HepG2 (cell line): ENCODE data around the gene CCSER2. TPM values are rescaled to one million over a fixed set of nuclear protein-coding genes. Genes with fewer than 3 reads are reported as not detected.

Experiments
- ATAC-seq: fragments of 200-7000 bp; cut with Tn5 transposase; 3 replicates; pipeline ENCODE4 v1.9.1; 2020; ENCODE audit warnings: mild to moderate bottlenecking, moderate library complexity
- BruUV-seq: library from RNA; stranded (reverse); fragments of 400-500 nt; replicated peaks from 2 replicates; lab custom pipeline; 2021; lab: Mats Ljungman, UMichigan
- CTCF ChIA-PET: fragments of 300-600 bp; formaldehyde crosslinking; extraction: SDS; loops from one replicate; lab custom pipeline; 2021; ENCODE audit warnings: low total read pairs, inconsistent platforms, low intra/inter-chr PET ratio; lab: Yijun Ruan, JAX
- POLR2A ChIA-PET: fragments of 350-600 bp; sonication (Branson Sonifier 250); formaldehyde crosslinking; loops from one replicate; lab custom pipeline; 2020; ENCODE audit warnings: antibody characterized with exemption, inconsistent platforms; lab: Yijun Ruan, JAX
- DNase-seq: peaks from one replicate; pipeline ENCODE4 v3.0.0-alpha.2; 2015; ENCODE audit warnings: low spot score
- FAIRE-seq: peaks from 3 replicates; lab custom pipeline; 2011; peaks lifted over from hg19 to GRCh38; lab: Jason Lieb, UNC
- H2AFZ ChIP-seq: one replicate; pipeline ENCODE4 v1.6.1; 2011; ENCODE audit warnings: low read length, inconsistent platforms
- H3K27ac ChIP-seq: fragments of 300-600 bp; 3 replicates; pipeline ENCODE4 v1.8.0; 2011; ENCODE audit warnings: mixed run types, mild to moderate bottlenecking, mixed read lengths, low read length, inconsistent platforms; ENCODE audit not compliant: insufficient read depth; ENCODE audit errors: extremely low read length
- H3K27me3 ChIP-seq, 2 experiments: fragments of 200-600 bp in 1 of 2; 2 replicates in 1 of 2; 3 replicates in 1 of 2; pipeline versions ENCODE4 v1.6.0 to v1.8.0; 2011; ENCODE audit warnings: low read length in 2 of 2, mild to moderate bottlenecking in 2 of 2, moderate library complexity in 2 of 2, inconsistent platforms in 1 of 2; ENCODE audit not compliant: insufficient read depth in 2 of 2, control insufficient read depth in 1 of 2
- H3K36me3 ChIP-seq, 2 experiments: fragments of 200-600 bp in 1 of 2; replicated peaks in 1 of 2; 2 replicates in 1 of 2; 3 replicates in 1 of 2; pipeline versions ENCODE4 v1.5.1 to v1.8.0; 2011; ENCODE audit warnings: low read length in 2 of 2, inconsistent platforms in 1 of 2; ENCODE audit not compliant: insufficient read depth in 2 of 2, control insufficient read depth in 1 of 2
- H3K4me1 ChIP-seq: 2 replicates; pipeline ENCODE4 v1.5.1; 2012; ENCODE audit warnings: low read length, inconsistent platforms; ENCODE audit not compliant: insufficient read depth
- H3K4me2 ChIP-seq: 2 replicates; pipeline ENCODE4 v1.6.0; 2011; ENCODE audit warnings: low read depth, low read length, inconsistent platforms
- H3K4me3 ChIP-seq, 3 experiments: fragments of 200-600 bp in 1 of 3; sonication (generic), shearing (Covaris generic) in 1 of 3; replicated peaks in 1 of 3; 2 replicates each; pipeline ENCODE4 v1.5.1; 2011 to 2016; ENCODE audit warnings: low read length in 3 of 3, inconsistent platforms in 2 of 3, low read depth in 2 of 3, mild to moderate bottlenecking in 2 of 3, control low read depth in 1 of 3, mixed read lengths in 1 of 3; ENCODE audit not compliant: insufficient read depth in 1 of 3
- H3K79me2 ChIP-seq: one replicate; pipeline ENCODE4 v1.6.1; 2011; ENCODE audit warnings: low read length, inconsistent platforms; ENCODE audit not compliant: insufficient read depth
- H3K9ac ChIP-seq: 2 replicates; pipeline ENCODE4 v1.6.0; 2011; ENCODE audit warnings: mild to moderate bottlenecking, low read depth, low read length, inconsistent platforms; ENCODE audit not compliant: insufficient read depth
- H3K9me3 ChIP-seq: 2 replicates; pipeline ENCODE4 v1.5.1; 2012; ENCODE audit warnings: mild to moderate bottlenecking, low read length
- H4K20me1 ChIP-seq: 2 replicates; pipeline ENCODE4 v1.6.0; 2011; ENCODE audit warnings: inconsistent platforms, mild to moderate bottlenecking, low read length, moderate library complexity; ENCODE audit not compliant: insufficient read depth
- CTCF ChIP-seq: sonication (generic); formaldehyde crosslinking; IDR thresholded peaks from 2 replicates; pipeline ENCODE4 v1.5.0; 2020; ENCODE audit warnings: mild to moderate bottlenecking, missing genetic modification reagents, moderate library complexity
- RAD21 ChIP-seq: fragments of 450-650 bp; formaldehyde crosslinking; IDR thresholded peaks from 2 replicates; pipeline ENCODE4 v1.5.0; 2020; ENCODE audit warnings: mild to moderate bottlenecking
- SMC3 ChIP-seq: IDR thresholded peaks from 2 replicates; pipeline ENCODE4 v1.6.1; 2011; ENCODE audit warnings: low read length, improper control_type of control experiment
- STAG1 ChIP-seq: sonication (generic); formaldehyde crosslinking; IDR thresholded peaks from 2 replicates; pipeline ENCODE4 v1.4.0; 2020; ENCODE audit warnings: missing genetic modification reagents
- ZFP36L2 ChIP-seq: sonication (generic); formaldehyde crosslinking; IDR thresholded peaks from 2 replicates; pipeline ENCODE4 v1.4.0; 2020; ENCODE audit warnings: missing genetic modification reagents
- ZNF143 ChIP-seq: sonication (generic); formaldehyde crosslinking; IDR thresholded peaks from 2 replicates; pipeline ENCODE4 v1.4.0; 2020; ENCODE audit warnings: missing genetic modification reagents
- ZNF414 ChIP-seq: sonication (generic); formaldehyde crosslinking; IDR thresholded peaks from 2 replicates; pipeline ENCODE4 v1.5.0; 2020; ENCODE audit warnings: missing genetic modification reagents
- in situ Hi-C: cut with HindIII; loops from 2 replicates; pipeline ENCODE4 v1.10.0; 2017; ENCODE audit warnings: low pct_unique_long_range_greater_than_20kb; ENCODE audit not compliant: extremely low pct_ligation_motif_present
- intact Hi-C: fragments of 100-400 bp; cut with micrococcal nuclease; formaldehyde crosslinking; loops from one replicate; pipeline ENCODE4 v1.10.0; 2022; ENCODE audit not compliant: unreplicated experiment
- polyA plus RNA-seq, 8 experiments: library from polyadenylated mRNA; depleted of rRNA in 3 of 8; stranded (reverse) in 7 of 8; unstranded in 1 of 8; fragments of >200 nt; fragmentation: Illumina TruSeq in 4 of 8; extraction: Trizol in 4 of 8; gene quantifications; 2 replicates each; pipeline versions ENCODE4 v1.2.1 to v1.2.3, GENCODE V29; 2011 to 2016; ENCODE audit warnings: low read depth in 4 of 8, missing spikeins in 1 of 8, mixed read lengths in 1 of 8; ENCODE audit not compliant: insufficient read depth in 1 of 8
- total RNA-seq, 5 experiments: library from RNA; depleted of rRNA; stranded (reverse); fragments of >200 nt; fragmentation: Illumina TruSeq; extraction: Trizol; gene quantifications; 2 replicates each; pipeline ENCODE4 v1.2.3, GENCODE V29; 2016; ENCODE audit warnings: low read depth in 1 of 5

Gene CCSER2
- total and polyA plus RNA-seq, 2 of the 13 experiments (the other 11 are each of a cell fraction or from before 2014, with no cell fraction given): 13.3 to 17.2 TPM

GRCh38 chr10:84375011-84375410 lies 46.6 kb downstream of the CCSER2 start:
- intact Hi-C loops: loop anchor here (1.0 to 2.0 kb wide), 5 partner anchors 56 to 368 kb away; no protein-coding TSS in a partner anchor
- H2AFZ ChIP-seq: no peak overlapping the region
- H3K4me1 ChIP-seq: no peaks in the 10 kb centered on the region
- no peaks in the 10 kb centered on the region for H3K27me3 ChIP-seq
- H3K27ac ChIP-seq: no peak overlapping the region
- H3K36me3 ChIP-seq: peaks cover 2 to 27% of the 10 kb centered on the region in 2 experiments; a peak in 4 of 5 replicates
- H4K20me1 ChIP-seq: no peaks in the 10 kb centered on the region
- DNase-seq (peak; percentile 51), FAIRE-seq (peak; percentile 86), ATAC-seq (peak; percentile 53; the same call in 2 of the 3 replicates)
- in situ Hi-C loops: no loop called here
- H3K9me3 ChIP-seq: no peaks in the 10 kb centered on the region
- no peak overlapping the region for H3K4me2 ChIP-seq
- H3K9ac ChIP-seq: no peak overlapping the region
- no TSS peak for BruUV-seq
- TF ChIP-seq ZNF414 (0 out of 2 replicates have a peak, but pooled peaks have one; percentile 21), SMC3 (peak; percentile 79), STAG1 (CRISPR knock-in tag) (peak; percentile 88), RAD21 (CRISPR knock-in tag) (peak; percentile 55), CTCF (CRISPR knock-in tag) (peak; percentile 82), ZFP36L2 (CRISPR knock-in tag) (no peak), ZNF143 (CRISPR knock-in tag) (no peak)
- peaks cover 3% of the 10 kb centered on the region for H3K79me2 ChIP-seq
- H3K4me3 ChIP-seq: no peak overlapping the region
- POLR2A ChIA-PET: no interaction called here
- CTCF ChIA-PET: interaction anchor here (0.7 to 5.6 kb wide), 2 partner anchors 159 to 163 kb away, joined by 4 to 77 read pairs; no protein-coding TSS in a partner anchor
